Measurements from ENCODE around the gene CD84.
"Not testable (repeated sequence)": the region's sequence is repeated elsewhere in the genome, so short reads cannot be mapped to it uniquely, and the experiment has no call there.

Gene CD84

DNA sequence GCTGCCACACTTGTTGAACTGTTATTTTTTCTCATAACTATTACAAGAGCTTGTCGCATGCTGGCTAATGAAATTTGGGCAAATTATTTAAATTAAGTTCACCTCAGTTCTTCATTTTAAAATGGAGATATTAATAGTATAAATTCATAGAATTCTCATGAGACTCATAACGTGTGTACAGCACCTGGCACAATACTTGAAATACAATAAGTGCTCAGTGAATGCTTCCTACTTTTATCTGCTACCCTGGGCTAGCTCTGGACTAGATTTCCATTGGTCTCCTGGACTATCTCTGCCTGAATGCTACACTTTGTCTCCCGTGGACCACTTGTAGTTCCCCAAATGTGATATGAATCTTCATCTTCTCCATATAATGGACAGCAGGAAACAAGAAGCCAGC is 57.2 kb downstream of the CD84 start:
- TF ChIP-seq, protein P1, sequence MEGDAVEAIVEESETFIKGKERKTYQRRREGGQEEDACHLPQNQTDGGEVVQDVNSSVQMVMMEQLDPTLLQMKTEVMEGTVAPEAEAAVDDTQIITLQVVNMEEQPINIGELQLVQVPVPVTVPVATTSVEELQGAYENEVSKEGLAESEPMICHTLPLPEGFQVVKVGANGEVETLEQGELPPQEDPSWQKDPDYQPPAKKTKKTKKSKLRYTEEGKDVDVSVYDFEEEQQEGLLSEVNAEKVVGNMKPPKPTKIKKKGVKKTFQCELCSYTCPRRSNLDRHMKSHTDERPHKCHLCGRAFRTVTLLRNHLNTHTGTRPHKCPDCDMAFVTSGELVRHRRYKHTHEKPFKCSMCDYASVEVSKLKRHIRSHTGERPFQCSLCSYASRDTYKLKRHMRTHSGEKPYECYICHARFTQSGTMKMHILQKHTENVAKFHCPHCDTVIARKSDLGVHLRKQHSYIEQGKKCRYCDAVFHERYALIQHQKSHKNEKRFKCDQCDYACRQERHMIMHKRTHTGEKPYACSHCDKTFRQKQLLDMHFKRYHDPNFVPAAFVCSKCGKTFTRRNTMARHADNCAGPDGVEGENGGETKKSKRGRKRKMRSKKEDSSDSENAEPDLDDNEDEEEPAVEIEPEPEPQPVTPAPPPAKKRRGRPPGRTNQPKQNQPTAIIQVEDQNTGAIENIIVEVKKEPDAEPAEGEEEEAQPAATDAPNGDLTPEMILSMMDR (conservative IDR thresholded peaks at IDR 0.05): no peak
- H3K27ac ChIP-seq: no peak overlapping the region

DNA sequence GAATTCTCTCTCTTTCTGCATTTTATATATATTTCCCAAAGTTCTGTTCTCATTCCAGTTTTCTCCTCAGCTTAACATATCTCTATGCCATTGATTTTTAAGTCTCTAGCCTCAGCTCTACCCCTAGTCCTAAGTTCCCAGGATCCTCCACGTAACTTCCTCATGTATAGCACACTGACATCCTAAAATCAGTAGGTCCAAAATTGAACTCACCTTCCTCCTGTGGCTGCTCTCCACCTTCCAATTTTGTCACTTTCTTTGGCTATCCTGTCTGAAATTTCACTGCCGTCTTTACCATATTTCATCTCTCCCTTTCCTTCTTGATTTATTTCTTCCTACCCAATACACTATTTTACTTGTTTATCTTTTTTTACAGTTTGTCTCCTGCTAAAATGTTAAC is 57.7 kb downstream of the CD84 start:
- H3K27ac ChIP-seq: no peak overlapping the region
- TF ChIP-seq, protein P1 (conservative IDR thresholded peaks at IDR 0.05): no peak

DNA sequence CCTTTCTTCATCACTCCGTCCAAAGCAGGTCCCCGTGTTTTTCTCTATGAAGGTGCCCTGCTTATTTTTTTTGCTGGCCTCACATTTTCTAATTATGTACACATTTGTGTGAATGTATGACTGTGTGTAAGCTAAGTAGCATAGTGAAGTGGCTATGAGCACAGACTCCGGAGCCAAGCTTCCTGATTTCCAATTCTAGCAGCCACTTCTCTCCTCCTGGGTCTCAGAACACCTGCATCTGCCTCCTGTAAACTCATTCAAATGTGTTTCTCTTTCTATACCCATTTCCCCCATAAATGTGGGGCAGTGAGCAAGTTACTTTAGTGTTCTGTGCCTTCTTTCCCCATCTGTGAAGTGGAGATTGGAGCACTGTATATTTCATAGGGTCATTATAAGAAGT is 58.3 kb downstream of the CD84 start:
- TF ChIP-seq, protein P1 (conservative IDR thresholded peaks at IDR 0.05): no peak
- H3K27ac ChIP-seq: no peak overlapping the region

DNA sequence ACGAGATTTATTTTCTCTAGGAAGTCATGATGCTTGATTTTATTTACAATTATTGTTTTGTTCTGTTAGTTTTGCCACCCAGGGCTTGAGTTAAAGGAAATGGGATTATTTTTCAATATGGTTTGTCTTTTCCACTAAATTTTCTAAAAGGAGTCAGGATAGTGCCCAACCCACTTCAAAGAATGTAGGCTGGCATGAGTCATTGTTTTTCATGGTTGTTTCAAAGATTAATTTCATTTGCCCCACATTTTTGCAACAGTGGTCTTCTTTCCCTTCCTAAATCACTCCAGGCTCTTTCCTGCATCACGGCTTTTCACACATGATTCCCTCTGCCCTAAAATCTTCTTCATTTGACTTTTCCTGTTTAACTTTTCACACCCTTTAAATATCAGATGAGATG is 58.7 kb downstream of the CD84 start:
- TF ChIP-seq, protein P1 (conservative IDR thresholded peaks at IDR 0.05): no peak
- no peak overlapping the region for H3K27ac ChIP-seq

DNA sequence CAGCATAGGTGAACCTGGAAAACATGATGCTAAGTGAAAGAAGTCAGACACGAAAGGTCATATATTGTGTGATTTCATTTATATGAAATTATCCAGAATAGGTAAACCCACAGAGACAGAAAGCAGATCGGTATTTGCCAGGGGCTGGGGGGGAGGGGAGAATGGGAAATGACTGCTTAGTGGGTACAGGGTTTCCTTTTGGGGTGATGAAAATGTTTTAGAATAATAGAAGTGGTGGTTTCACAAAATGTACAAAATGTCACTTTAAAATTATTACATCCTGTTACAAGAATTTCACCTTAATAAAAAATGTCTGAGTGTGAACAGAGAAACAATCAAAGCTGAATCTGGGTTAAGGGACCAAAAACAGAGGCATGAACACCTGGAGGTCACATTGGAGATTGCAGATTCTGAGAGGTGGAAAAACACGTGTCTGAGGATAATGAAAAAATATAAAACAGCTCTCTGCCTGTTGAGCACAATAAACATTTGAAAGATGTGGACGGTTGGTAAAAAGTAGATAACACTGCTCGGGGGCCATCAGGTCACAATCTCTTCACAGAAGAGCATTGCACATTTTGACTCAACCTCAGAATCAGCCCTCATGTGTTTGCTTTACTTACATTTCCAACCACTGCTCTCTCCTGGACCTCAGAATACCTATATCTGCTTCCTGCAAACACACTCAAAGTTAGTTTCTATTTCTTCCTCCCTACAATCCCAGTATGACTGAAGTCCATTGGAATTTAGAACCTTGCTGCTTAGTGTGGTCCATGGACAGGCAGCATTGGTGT is 59.5 kb downstream of the CD84 start:
- TF ChIP-seq, protein P1 (conservative IDR thresholded peaks at IDR 0.05): no peak
- no peak overlapping the region for H3K27ac ChIP-seq

DNA sequence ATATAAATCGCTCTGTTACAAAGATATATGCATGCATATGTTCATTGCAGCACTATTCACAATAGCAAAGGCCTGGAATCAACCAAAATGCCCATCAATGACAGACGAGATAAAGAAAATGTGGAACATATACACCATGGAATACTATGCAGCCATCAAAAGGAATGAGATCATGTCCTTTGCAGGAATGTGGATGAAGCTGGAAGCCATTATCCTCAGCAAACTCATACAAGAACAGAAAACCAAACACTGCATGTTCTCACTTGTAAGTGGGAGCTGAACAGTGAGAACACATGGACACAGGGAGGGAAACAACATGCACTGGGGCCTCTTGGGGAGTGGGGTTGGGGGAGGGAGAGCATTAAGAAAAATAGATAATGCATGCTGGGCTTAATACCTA is 61.8 kb downstream of the CD84 start:
- not testable (repeated sequence) for H3K27ac ChIP-seq

DNA sequence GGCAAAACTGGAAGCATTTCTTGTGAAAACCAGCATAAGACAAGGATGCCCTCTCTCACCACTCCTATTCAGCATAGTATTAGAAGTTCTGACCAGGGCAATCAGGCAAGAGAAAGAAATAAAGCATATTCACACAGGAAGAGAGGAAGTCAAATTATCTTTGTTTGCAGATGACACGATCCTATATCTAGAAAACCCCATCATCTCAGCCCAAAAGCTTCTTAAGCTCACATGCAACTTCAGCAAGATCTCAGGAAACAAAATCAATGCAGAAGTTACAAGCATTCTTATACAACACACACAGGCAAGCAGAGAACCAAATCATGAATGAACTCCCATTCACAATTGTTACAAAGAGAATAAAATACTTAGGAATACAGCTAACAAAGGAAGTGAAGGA is 63.4 kb downstream of the CD84 start:
- H3K27ac ChIP-seq: not testable (repeated sequence)

DNA sequence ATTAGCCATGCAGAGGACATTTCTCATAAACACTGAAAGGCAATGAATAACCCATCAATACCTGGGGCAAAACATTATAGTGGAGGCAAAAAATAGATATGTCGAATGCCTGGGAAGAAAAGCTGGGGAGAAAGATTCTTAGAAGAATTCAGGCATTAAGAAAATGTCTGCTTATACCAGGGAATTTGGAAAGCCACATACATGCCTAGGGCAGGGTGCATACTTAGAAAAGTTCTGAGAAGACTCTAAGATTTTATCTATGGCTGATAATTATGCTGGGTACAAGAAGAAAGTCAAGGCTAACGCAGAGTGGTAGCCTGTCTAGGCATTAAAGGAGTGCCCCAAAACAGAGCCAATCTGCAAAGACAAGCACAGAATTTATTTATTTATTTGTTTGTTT is 74.6 kb downstream of the CD84 start:
- TF ChIP-seq, protein P1 (conservative IDR thresholded peaks at IDR 0.05): no peak
- H3K27ac ChIP-seq: no peak overlapping the region

DNA sequence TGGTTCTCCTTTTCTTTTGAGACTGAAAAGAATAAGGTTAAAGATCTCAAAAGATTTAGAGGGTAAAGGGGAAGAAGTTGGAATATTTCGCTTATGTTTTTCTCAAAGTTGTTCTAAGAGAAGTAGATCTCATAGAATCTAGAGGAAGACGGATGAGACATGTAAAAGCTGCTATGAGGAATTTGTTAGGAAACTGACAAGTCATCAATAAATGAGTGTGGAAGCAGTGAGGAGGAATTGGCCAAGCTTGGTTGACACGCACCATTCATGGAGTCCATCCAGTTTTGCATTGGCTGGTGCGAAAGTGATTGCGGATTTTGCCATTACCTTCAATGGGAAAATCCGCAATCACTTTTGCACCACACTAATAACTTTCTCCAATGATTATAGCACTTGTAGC is 76.2 kb downstream of the CD84 start:
- TF ChIP-seq, protein P1 (conservative IDR thresholded peaks at IDR 0.05): no peak
- no peak overlapping the region for H3K27ac ChIP-seq
